ENCODE data around the gene USP21. TPM values are rescaled to one million over a fixed set of nuclear protein-coding genes. Genes with fewer than 3 reads are reported as not detected.

The USP21 gene
- total and polyA plus RNA-seq, 9 of the 15 experiments (the other 6 are each of a cell fraction or from before 2014, with no cell fraction given) = 4.9 to 52.4 (median 21.6) TPM

DNA sequence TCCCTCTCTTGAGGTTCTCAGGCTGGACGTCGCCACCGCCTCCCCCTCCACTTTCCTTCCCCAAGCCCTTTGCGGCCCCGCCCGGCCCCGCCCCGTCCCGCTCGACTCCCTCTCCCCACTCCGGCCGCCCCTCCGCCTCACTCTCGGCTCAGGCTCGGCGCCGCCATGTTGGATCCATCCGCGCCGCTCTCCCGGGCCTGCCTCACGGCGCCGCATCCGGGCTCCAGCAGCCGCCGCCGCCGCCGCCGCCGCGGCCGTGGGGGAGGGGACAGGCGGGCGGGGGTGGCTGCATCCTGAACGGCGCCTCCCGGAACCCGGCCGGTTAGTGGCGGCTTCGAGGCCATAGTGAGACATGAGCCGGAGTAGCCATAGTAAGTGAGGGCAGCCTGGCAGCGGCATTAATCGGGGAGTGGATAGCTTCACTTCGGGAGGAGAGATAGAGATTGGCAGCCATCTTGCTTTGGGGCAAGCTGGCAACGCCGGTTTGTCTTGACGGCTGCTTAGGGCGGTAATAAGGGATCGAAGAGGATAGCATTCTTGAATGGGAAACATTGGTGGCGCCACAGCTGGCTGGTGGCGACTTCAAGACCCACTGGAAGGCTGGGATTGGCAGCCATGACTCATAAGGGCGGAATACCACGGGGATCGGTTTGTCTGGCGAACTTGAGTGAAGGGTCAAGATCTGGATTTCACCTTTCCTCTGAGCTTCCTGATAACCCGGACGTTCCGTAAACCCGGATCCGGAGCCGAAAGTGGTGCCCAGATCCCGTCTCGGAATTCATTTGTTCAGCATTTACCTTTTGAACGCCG, 26.7 kb upstream of the USP21 start, which contains the start of gene DEDD (continued):
- TF ChIP-seq PTBP1 (IDR thresholded peaks at IDR 0.05; ENCODE audit: low read depth, low read length) = no peak
- TF ChIP-seq SIX5 (IDR thresholded peaks at IDR 0.05; ENCODE audit: borderline replicate concordance in 1 of 2, insufficient read depth in 1 of 2, low read depth in 1 of 2, low read length in 2 of 2) = peak; percentile 66 to 75
- TF ChIP-seq HDAC1 (IDR thresholded peaks at IDR 0.05) = peak in 1 of 2 experiments; percentile 22; a peak in 1 of 4 replicates
- TF ChIP-seq BCL6 (CRISPR knock-in tag; IDR thresholded peaks at IDR 0.05) = no peak; the same call in 1 of the 2 replicates
- TF ChIP-seq, protein P1, sequence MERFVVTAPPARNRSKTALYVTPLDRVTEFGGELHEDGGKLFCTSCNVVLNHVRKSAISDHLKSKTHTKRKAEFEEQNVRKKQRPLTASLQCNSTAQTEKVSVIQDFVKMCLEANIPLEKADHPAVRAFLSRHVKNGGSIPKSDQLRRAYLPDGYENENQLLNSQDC (CRISPR knock-in tag; IDR thresholded peaks at IDR 0.05) = peak; percentile 94; the same call in 1 of the 2 replicates
- TF ChIP-seq ZNF121 (CRISPR knock-in tag; conservative IDR thresholded peaks at IDR 0.05) = no peak
- no peak for TF ChIP-seq ZNF696 (CRISPR knock-in tag; conservative IDR thresholded peaks at IDR 0.05)
- no peak for TF ChIP-seq KHSRP (IDR thresholded peaks at IDR 0.05)
- no peak for TF ChIP-seq RBM34 (IDR thresholded peaks at IDR 0.05; ENCODE audit: borderline replicate concordance, insufficient read depth, low read length)
- TF ChIP-seq ETV1 (tag; conservative IDR thresholded peaks at IDR 0.05; ENCODE audit: low read depth) = peak; percentile 60
- TF ChIP-seq SMARCE1 (IDR thresholded peaks at IDR 0.05) = peak; percentile 61; the same call in 1 of the 2 replicates
- no peak for TF ChIP-seq MAFF (IDR thresholded peaks at IDR 0.05; ENCODE audit: low read length)
- TF ChIP-seq EZH2 (IDR thresholded peaks at IDR 0.05; ENCODE audit: borderline replicate concordance, low read depth, low read length) = no peak
- peak; percentile 82 for TF ChIP-seq ZNF24 (IDR thresholded peaks at IDR 0.05)
- TF ChIP-seq GATA2 (CRISPR knock-in tag; IDR thresholded peaks at IDR 0.05) = no peak
- no peak for TF ChIP-seq MED1 (CRISPR knock-in tag; IDR thresholded peaks at IDR 0.05; ENCODE audit: borderline replicate concordance)
- no peak for TF ChIP-seq HBP1 (CRISPR knock-in tag; IDR thresholded peaks at IDR 0.05)
- no peak for TF ChIP-seq RBM15 (IDR thresholded peaks at IDR 0.05; ENCODE audit: insufficient read depth, low read length)
- no peak for TF ChIP-seq ZC3H11A (IDR thresholded peaks at IDR 0.05; ENCODE audit: low read depth, low read length)
- TF ChIP-seq SRSF3 (IDR thresholded peaks at IDR 0.05; ENCODE audit: insufficient read depth, low read length) = no peak
- TF ChIP-seq, protein P2, sequence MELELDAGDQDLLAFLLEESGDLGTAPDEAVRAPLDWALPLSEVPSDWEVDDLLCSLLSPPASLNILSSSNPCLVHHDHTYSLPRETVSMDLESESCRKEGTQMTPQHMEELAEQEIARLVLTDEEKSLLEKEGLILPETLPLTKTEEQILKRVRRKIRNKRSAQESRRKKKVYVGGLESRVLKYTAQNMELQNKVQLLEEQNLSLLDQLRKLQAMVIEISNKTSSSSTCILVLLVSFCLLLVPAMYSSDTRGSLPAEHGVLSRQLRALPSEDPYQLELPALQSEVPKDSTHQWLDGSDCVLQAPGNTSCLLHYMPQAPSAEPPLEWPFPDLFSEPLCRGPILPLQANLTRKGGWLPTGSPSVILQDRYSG (tag; conservative IDR thresholded peaks at IDR 0.05; ENCODE audit: low read depth) = peak; percentile 85; the same call in 1 of the 2 replicates
- TF ChIP-seq NONO (IDR thresholded peaks at IDR 0.05; ENCODE audit: low read depth in 2 of 2, low read length in 1 of 2) = peak; percentile 50 to 60; a peak in 2 of 4 replicates
- TF ChIP-seq LARP7 (IDR thresholded peaks at IDR 0.05) = no peak
- TF ChIP-seq CREB3L1 (IDR thresholded peaks at IDR 0.05; ENCODE audit: borderline replicate concordance, low read depth) = no peak
- TF ChIP-seq NUFIP1 (IDR thresholded peaks at IDR 0.05; ENCODE audit: partially characterized antibody) = no peak
